ENCODE data around the gene HLA-DRA.

The HLA-DRA gene

GRCh38 chr6:32439602-32440214 is at the start of gene HLA-DRA:
Gene HLA-DRA (plus strand): TSS chr6:32439887. CDS start chr6:32439951, 64 bp downstream.
- DNase-seq (ENCODE audit: low read depth in 2 of 2): no peak

- no peak for DNase-seq (ENCODE audit: low read depth in 2 of 2)
These were observed 48.2 kb upstream of the HLA-DRA start for GRCh38 chr6:32391505-32391904.

- DNase-seq (ENCODE audit: low read depth in 2 of 2): no peak
These were observed 45.8 kb upstream of the HLA-DRA start for GRCh38 chr6:32393665-32394420.

DNA sequence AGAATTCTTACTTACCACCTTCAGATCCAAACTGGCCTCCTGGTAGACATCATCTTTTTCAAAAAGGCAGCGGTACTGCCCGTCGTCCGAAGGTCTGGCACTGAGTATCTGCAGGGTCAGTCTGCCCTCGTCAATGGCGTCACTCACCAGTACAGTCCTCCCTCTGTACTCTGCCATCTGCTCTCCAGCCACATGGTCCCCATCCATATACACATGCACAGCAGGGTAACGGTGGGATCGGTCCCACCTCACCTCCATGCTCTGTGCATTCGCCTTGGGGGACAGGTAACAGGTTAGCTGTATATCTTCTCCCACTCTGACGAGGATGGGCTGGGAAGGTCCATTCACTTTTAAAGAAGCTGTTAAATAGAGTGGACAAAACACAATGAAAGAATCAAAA is 43.7 kb upstream of the HLA-DRA start:
- no peak for DNase-seq (ENCODE audit: low read depth in 2 of 2)

GRCh38 chr6:32397252-32397920 is 42.3 kb upstream of the HLA-DRA start:
- no peak for DNase-seq (ENCODE audit: low read depth in 2 of 2)

GRCh38 chr6:32401284-32401963 is 38.3 kb upstream of the HLA-DRA start:
- DNase-seq (ENCODE audit: low read depth in 2 of 2): no peak

GRCh38 chr6:32402812-32403211 is 36.9 kb upstream of the HLA-DRA start:
- no peak for DNase-seq (ENCODE audit: low read depth in 2 of 2)

GRCh38 chr6:32405656-32406055 is 34.0 kb upstream of the HLA-DRA start:
- DNase-seq (ENCODE audit: low read depth in 2 of 2): no peak

- no peak for DNase-seq (ENCODE audit: low read depth in 2 of 2)
These were observed 33.5 kb upstream of the HLA-DRA start for GRCh38 chr6:32406197-32406596.

DNA sequence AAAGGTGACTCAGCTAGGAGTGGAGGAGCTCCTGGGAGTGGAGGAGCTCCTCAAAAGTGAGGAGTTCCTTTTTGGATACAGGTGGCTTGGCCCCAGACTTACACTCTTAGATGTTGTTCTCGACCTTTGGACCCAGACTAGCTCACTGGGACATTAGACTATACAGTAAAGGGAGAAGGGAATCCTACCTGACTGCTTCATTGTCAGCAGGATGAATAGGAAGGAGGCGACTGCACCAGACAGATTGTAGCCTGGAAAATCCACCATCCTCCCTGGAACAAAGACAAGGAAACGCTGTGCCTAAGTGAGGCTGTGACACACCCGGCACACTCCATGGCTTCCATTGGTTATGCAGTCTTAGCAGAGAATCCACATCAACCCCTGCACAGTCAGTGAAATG is 32.8 kb upstream of the HLA-DRA start, which contains the start of gene BTNL2:
TSS of gene BTNL2 (minus strand) at position 325 of the 400 bp plus-strand sequence. CDS start at position 267, 58 bp downstream.
- no peak for DNase-seq (ENCODE audit: low read depth in 2 of 2)

DNA sequence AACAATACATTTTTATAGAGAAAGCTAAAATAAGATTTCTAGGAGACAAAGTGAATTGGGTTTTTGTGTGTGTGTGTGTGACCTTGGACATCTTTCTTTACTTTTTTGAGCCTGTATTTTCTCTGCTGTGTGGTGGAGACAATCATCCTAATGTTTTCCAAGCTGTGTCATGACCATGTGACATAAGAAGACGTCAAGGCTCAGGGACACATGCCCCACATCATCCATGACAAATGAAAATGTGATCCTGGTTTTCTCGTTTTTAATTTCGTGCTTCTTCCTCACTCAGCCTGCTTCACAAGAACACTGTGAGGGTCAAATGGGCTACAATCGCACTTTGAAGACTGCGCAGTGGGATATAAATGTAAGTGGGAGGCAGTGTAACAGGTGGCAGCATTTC is 28.8 kb upstream of the HLA-DRA start:
- no peak for DNase-seq (ENCODE audit: low read depth in 2 of 2)

GRCh38 chr6:32411566-32412327 is 27.9 kb upstream of the HLA-DRA start:
- DNase-seq (ENCODE audit: low read depth in 2 of 2): no peak

DNA sequence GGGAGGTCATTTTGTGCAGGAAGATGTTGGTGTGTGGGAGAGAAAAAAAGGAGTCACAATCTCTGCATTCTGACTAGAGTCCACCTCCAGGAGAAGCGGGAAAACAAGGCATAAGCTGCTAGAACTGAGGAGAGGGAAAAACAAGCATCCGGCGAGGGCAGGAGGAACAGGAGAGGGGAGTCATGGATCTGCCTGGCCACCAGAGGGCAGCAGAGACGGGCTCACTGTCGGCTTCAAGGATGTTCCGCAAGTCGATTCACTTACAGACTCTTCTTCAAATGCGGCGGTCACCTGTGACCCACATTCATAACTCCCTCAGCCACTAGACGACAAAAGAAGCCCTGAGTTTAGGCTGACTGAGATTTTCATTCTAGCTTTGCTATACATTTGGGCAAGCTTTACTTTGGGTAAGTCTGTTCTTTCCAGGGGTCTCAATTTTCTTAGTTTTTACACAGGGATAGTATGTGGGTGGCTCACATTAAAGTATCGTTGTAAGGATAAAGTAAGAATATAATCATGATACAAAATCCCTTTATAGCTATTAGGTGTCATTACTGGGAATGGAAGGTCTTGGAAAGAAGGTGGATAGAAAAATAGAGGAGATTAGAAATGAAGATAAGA is 26.1 kb upstream of the HLA-DRA start:
- peak; percentile 69 to 77 for DNase-seq (ENCODE audit: low read depth in 2 of 2)

DNA sequence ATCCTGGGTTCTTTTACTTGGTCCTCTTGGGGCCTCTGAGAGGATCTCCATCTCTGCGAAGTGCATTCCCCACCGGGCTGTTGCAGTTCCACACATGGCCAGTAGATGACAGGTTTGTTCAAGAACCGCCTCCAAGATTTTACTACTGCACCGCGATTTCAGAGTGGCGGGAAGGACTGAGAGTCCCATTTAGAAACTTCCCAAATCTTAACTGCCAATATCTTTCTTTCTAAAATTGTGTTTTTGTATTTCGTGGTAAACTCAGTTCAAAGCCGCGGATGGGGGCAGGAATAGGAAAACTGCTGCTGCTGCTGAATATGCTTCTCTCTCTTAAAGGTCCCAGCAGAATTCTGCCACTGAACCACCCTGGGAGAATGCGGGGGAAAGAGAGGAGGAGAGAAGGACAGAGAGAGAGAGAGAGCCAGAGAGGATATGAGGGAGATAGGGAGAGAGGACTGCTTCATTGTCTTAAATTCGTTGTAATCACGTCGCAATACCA is 24.1 kb upstream of the HLA-DRA start:
- DNase-seq (ENCODE audit: low read depth in 2 of 2): peak; percentile 34 to 65

- DNase-seq (ENCODE audit: low read depth in 2 of 2): no peak
These were observed 23.7 kb upstream of the HLA-DRA start for GRCh38 chr6:32416036-32416435.

GRCh38 chr6:32424589-32425300 is 14.9 kb upstream of the HLA-DRA start:
- no peak for DNase-seq (ENCODE audit: low read depth in 2 of 2)

DNA sequence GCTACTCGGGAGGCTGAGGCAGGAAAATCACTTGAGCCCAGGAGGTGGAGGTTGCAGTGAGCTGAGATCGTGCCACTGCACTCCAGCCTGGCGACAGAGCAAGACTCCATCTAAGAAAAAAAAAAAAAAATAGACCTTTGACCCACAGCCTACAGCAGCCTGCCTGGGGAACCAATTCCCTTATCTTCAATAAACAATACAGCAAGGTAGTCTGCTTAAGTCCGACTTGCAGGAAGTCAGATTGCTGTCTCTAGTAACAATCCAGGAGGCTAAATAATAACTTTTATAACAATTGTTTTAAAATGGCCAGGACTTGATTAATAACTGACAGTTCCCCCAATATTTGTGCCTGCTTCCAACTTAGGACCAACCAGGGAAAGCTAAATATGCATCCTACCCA is 13.3 kb upstream of the HLA-DRA start:
- no peak for DNase-seq (ENCODE audit: low read depth in 2 of 2)

- DNase-seq (ENCODE audit: low read depth in 2 of 2): no peak
These were observed 12.5 kb upstream of the HLA-DRA start for GRCh38 chr6:32427218-32427617.

- no peak for DNase-seq (ENCODE audit: low read depth in 2 of 2)
These were observed 11.7 kb upstream of the HLA-DRA start for GRCh38 chr6:32427934-32428474.

GRCh38 chr6:32430179-32430578 is 9.5 kb upstream of the HLA-DRA start:
- DNase-seq (ENCODE audit: low read depth in 2 of 2): no peak
